Thoracic aorta endothelial cell (primary cell): ENCODE results near the gene ZRANB1. TPM values are rescaled to one million over a fixed set of nuclear protein-coding genes. Genes with fewer than 3 reads are reported as not detected.

Experiments
- small RNA-seq: library from RNA; depleted of rRNA; stranded (forward); fragments of <200 nt; gene quantifications from one replicate; pipeline ENCODE3, GENCODE V24; 2012
- total RNA-seq: library from RNA; depleted of rRNA; stranded (reverse); fragments of >200 nt; gene quantifications from 2 replicates; pipeline ENCODE4 v1.2.3, GENCODE V29; 2012

ZRANB1 gene
- total RNA-seq: 24.8 and 27.8 TPM in 2 replicates

DNA sequence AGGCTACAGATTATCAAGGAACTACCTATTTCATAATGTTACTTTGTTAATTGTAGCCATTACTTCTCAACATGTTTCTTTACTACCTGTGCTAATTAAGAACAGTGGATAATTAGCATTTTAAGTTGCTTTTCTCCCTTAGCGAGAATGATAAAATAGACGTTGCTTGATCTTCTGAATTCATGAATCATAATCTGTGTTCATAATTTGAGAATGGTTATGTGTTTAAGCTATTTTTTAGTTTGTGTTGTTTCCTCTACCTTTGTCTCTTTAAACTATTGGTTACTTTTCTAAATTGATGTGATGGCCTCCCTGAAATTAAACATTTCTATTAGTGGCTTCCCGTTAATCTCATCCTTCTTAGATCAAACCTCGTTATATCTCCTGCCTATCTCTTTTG, at the start of gene ZRANB1:
ZRANB1 (plus strand) TSS at position 301 of the 400 bp plus-strand sequence. CDS start 371 bp downstream, outside the sequence.

Small RNA genes lying within 50 kb of the gene (small RNA-seq; reads per million reads assigned to genes)
- not detected for gene MIR4296

Other genes with a start within 250 kb of the ZRANB1 start
- gene FAM53B, start 197.7 kb upstream of the ZRANB1 start, total RNA-seq: 18.0 and 19.6 TPM in 2 replicates
- 24.7 and 26.4 TPM in 2 replicates for gene EEF1AKMT2, start 150.2 kb upstream of the ZRANB1 start, total RNA-seq
- gene ABRAXAS2, start 140.3 kb upstream of the ZRANB1 start, total RNA-seq: 19.3 and 21.0 TPM in 2 replicates
- gene CTBP2, start 218.4 kb downstream of the ZRANB1 start, total RNA-seq: 89.2 and 116 TPM in 2 replicates